PC-3 (cell line): ENCODE data around the gene INPP5K. TPM values are rescaled to one million over a fixed set of nuclear protein-coding genes. Genes with fewer than 3 reads are reported as not detected.

ENCODE experiments used
- ATAC-seq: fragments of 200-7000 bp; cut with Tn5 transposase; 2 replicates; pipeline ENCODE4 v1.9.1; 2020; ENCODE audit warnings: mild to moderate bottlenecking, moderate library complexity
- BruUV-seq: library from RNA; stranded (reverse); fragments of 400-500 nt; replicated peaks from 2 replicates; lab custom pipeline; 2021; lab: Mats Ljungman, UMichigan
- CTCF ChIA-PET: fragments of 300-600 bp; sonication (Branson Sonifier 250); formaldehyde crosslinking; loops from one replicate; lab custom pipeline; 2022; ENCODE audit warnings: antibody characterized with exemption; lab: Charles Lee
- POLR2A ChIA-PET: fragments of 300-600 bp; sonication (Branson Sonifier 250); formaldehyde crosslinking; loops from one replicate; lab custom pipeline; 2022; ENCODE audit warnings: antibody characterized with exemption; ENCODE audit not compliant: unreplicated experiment; lab: Charles Lee
- DNase-seq: peaks from one replicate; pipeline ENCODE4 v3.0.0-alpha.2; 2015
- H2AFZ ChIP-seq: fragments of 300-600 bp; sonication (generic); 2 replicates; pipeline ENCODE4 v1.6.0; 2016; ENCODE audit warnings: antibody characterized with exemption, low read length
- H3F3A ChIP-seq: fragments of 300-600 bp; sonication (generic); one replicate; pipeline ENCODE4 v1.6.0; 2017; ENCODE audit warnings: antibody characterized with exemption, low read length, control low read depth, mild to moderate bottlenecking; ENCODE audit not compliant: unreplicated experiment
- H3K27ac ChIP-seq: fragments of 300-600 bp; sonication (generic); 2 replicates; pipeline ENCODE4 v1.5.1; 2016; ENCODE audit warnings: mild to moderate bottlenecking, low read length
- H3K27me3 ChIP-seq: fragments of 300-600 bp; sonication (generic); 2 replicates; pipeline ENCODE4 v1.6.1; 2016; ENCODE audit warnings: low read length, mixed read lengths
- H3K36me3 ChIP-seq: fragments of 300-600 bp; sonication (generic); 2 replicates; pipeline ENCODE4 v1.6.1; 2016; ENCODE audit warnings: low read depth, mixed run types, low read length, mixed read lengths
- H3K4me1 ChIP-seq: fragments of 300-600 bp; sonication (generic); 2 replicates; pipeline ENCODE4 v1.5.1; 2016; ENCODE audit warnings: low read length; ENCODE audit not compliant: insufficient read depth
- H3K4me2 ChIP-seq: fragments of 300-600 bp; sonication (generic); 2 replicates; pipeline ENCODE4 v1.6.0; 2016; ENCODE audit warnings: low read length
- H3K4me3 ChIP-seq: fragments of 300-600 bp; sonication (generic); 2 replicates; pipeline ENCODE4 v1.5.1; 2016; ENCODE audit warnings: mild to moderate bottlenecking, low read length, mixed read lengths
- H3K79me2 ChIP-seq: fragments of 300-600 bp; sonication (generic); 2 replicates; pipeline ENCODE4 v1.6.1; 2017; ENCODE audit warnings: low read length, mixed read lengths
- H3K9ac ChIP-seq: fragments of 300-600 bp; sonication (generic); 2 replicates; pipeline ENCODE4 v1.6.0; 2016; ENCODE audit warnings: mild to moderate bottlenecking, low read length
- H3K9me2 ChIP-seq: fragments of 300-600 bp; sonication (generic); replicated peaks from 2 replicates; pipeline ENCODE4 v1.6.1; 2016; ENCODE audit warnings: mixed run types, low read length, mixed read lengths
- H3K9me3 ChIP-seq: fragments of 300-600 bp; sonication (generic); 2 replicates; pipeline ENCODE4 v1.6.1; 2016; ENCODE audit warnings: low read length, mixed read lengths
- H4K20me1 ChIP-seq: fragments of 300-600 bp; sonication (generic); 2 replicates; pipeline ENCODE4 v1.6.1; 2016; ENCODE audit warnings: low read length, mixed read lengths
- CTCF ChIP-seq: fragments of 300-600 bp; sonication (generic); conservative IDR thresholded peaks from 2 replicates; pipeline ENCODE4 v1.5.1; 2017; ENCODE audit warnings: antibody characterized with exemption, low read depth, mild to moderate bottlenecking, low read length
- EZH2 ChIP-seq: fragments of 300-600 bp; sonication (generic); IDR thresholded peaks from one replicate; pipeline ENCODE4 v1.6.1; 2017; ENCODE audit warnings: antibody characterized with exemption, mild to moderate bottlenecking, low read length; ENCODE audit not compliant: unreplicated experiment
- EZH2phosphoT487 ChIP-seq: fragments of 300-600 bp; sonication (generic); IDR thresholded peaks from 2 replicates; pipeline ENCODE4 v1.6.1; 2018; ENCODE audit warnings: mild to moderate bottlenecking, antibody characterized with exemption, low read length, borderline replicate concordance
- intact Hi-C: fragments of 100-400 bp; cut with micrococcal nuclease; formaldehyde crosslinking; loops from 2 replicates; pipeline ENCODE4 v1.9.0; 2023
- total RNA-seq: library from RNA; depleted of rRNA; stranded (reverse); fragments of >200 nt; gene quantifications from 2 replicates; pipeline ENCODE4 v1.2.3, GENCODE V29; 2014

INPP5K gene
- total RNA-seq, 1 experiment from 2014 or later, result 52.6 TPM

- H3K36me3 ChIP-seq, result no peaks in the 10 kb centered on the region
- intact Hi-C loops, result no loop called here
- TF ChIP-seq EZH2, result no peak
- no peak for TF ChIP-seq CTCF
- TF ChIP-seq EZH2phosphoT487, result no peak
- H2AFZ ChIP-seq, result no peak overlapping the region
- no peak overlapping the region for H3K4me2 ChIP-seq
- H3K27ac ChIP-seq, result no peak overlapping the region
- ATAC-seq (no peak), DNase-seq (no peak)
- H3K27me3 ChIP-seq, result no peaks in the 10 kb centered on the region
- BruUV-seq, result no TSS peak
- H3K4me1 ChIP-seq, result no peaks in the 10 kb centered on the region
- no peaks in the 10 kb centered on the region for H3K9me2 ChIP-seq
- H3K79me2 ChIP-seq, result no peaks in the 10 kb centered on the region
- no peaks in the 10 kb centered on the region for H3K9me3 ChIP-seq
- POLR2A ChIA-PET, result no interaction called here
- no peaks in the 10 kb centered on the region for H4K20me1 ChIP-seq
- H3K9ac ChIP-seq, result no peak overlapping the region
- H3F3A ChIP-seq, result no peaks in the 10 kb centered on the region
- no peak overlapping the region for H3K4me3 ChIP-seq
- CTCF ChIA-PET, result no interaction called here
Measured at GRCh38 chr17:1503699-1504098, 12.7 kb downstream of the INPP5K start.

- CTCF ChIA-PET, result no interaction called here
Measured at GRCh38 chr17:1498869-1499268, 17.5 kb downstream of the INPP5K start.

GRCh38 chr17:1498233-1498632 lies 18.2 kb downstream of the INPP5K start:
- ATAC-seq (no peak), DNase-seq (no peak)
- H2AFZ ChIP-seq, result no peak overlapping the region
- no peaks in the 10 kb centered on the region for H3K4me1 ChIP-seq
- H3K27me3 ChIP-seq, result no peaks in the 10 kb centered on the region
- ChIA-PET POLR2A (interaction anchor here (1.7 kb wide), 1 partner anchor 18 kb away, joined by 4 read pairs; the partner anchor contains the start of gene INPP5K), CTCF (no interaction called here)
- TF ChIP-seq EZH2phosphoT487, result no peak
- no peak for TF ChIP-seq EZH2
- TF ChIP-seq CTCF, result no peak
- H3K79me2 ChIP-seq, result no peaks in the 10 kb centered on the region
- no peak overlapping the region for H3K4me2 ChIP-seq
- BruUV-seq, result no TSS peak
- H3F3A ChIP-seq, result no peaks in the 10 kb centered on the region
- H3K4me3 ChIP-seq, result no peak overlapping the region
- H3K9me2 ChIP-seq, result no peaks in the 10 kb centered on the region
- no peaks in the 10 kb centered on the region for H4K20me1 ChIP-seq
- intact Hi-C loops, result no loop called here
- H3K27ac ChIP-seq, result no peak overlapping the region
- H3K9ac ChIP-seq, result no peak overlapping the region
- no peaks in the 10 kb centered on the region for H3K36me3 ChIP-seq
- H3K9me3 ChIP-seq, result no peaks in the 10 kb centered on the region

More at GRCh38 chr17:1498869-1499268, 17.5 kb downstream of the INPP5K start:
- Histone ChIP-seq H3K4me1 (no peaks in the 10 kb centered on the region), H3K9ac (no peak overlapping the region), H3K36me3 (no peaks in the 10 kb centered on the region), H3K27me3 (no peaks in the 10 kb centered on the region), H2AFZ (no peak overlapping the region), H3K79me2 (no peaks in the 10 kb centered on the region), H3F3A (no peaks in the 10 kb centered on the region), H3K27ac (no peak overlapping the region), H3K4me2 (no peak overlapping the region), H3K9me3 (no peaks in the 10 kb centered on the region), H3K9me2 (no peaks in the 10 kb centered on the region), H4K20me1 (no peaks in the 10 kb centered on the region), H3K4me3 (no peak overlapping the region)
- POLR2A ChIA-PET, result interaction anchor here (1.7 kb wide), 1 partner anchor 18 kb away, joined by 4 read pairs; the partner anchor contains the start of gene INPP5K
- DNase-seq, result no peak
- intact Hi-C loops, result no loop called here
- no TSS peak for BruUV-seq
- no peak; the same call in 1 of the 2 replicates for ATAC-seq
- TF ChIP-seq EZH2phosphoT487, result no peak
